22Rv1 (cell line): ENCODE results near the gene TCERG1L.

ENCODE experiments used
- ZFX ChIP-seq: fragments of 450-650 bp; IDR thresholded peaks from 2 replicates; pipeline ENCODE4 v1.6.1; 2017; ENCODE audit warnings: antibody characterized with exemption, borderline replicate concordance
- TF ChIP-seq, protein P1 (sequence below): fragments of 450-650 bp; IDR thresholded peaks from 2 replicates; pipeline ENCODE4 v1.5.1; 2017; ENCODE audit warnings: mild to moderate bottlenecking

DNA sequence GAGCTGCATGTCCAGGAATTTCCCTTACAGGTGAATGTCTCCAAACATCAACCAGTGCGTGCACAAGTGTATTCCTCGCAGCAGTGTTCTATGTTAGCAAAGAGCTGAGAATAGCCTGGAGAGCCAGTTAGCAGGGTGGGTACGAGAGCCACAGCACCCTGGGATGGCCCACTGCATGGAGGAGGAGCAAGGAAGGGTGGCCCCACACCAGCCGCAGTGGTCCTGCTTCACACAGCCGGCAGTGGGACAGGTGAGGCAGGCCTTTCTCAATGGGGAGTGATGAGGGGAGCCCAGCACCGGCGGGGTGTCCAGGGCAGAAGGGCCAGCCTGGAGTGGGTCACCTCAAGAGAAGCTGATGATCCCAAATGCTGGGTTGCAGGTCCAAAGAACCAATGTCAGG lies 240.7 kb downstream of the TCERG1L start:
- TF ChIP-seq, protein P1, sequence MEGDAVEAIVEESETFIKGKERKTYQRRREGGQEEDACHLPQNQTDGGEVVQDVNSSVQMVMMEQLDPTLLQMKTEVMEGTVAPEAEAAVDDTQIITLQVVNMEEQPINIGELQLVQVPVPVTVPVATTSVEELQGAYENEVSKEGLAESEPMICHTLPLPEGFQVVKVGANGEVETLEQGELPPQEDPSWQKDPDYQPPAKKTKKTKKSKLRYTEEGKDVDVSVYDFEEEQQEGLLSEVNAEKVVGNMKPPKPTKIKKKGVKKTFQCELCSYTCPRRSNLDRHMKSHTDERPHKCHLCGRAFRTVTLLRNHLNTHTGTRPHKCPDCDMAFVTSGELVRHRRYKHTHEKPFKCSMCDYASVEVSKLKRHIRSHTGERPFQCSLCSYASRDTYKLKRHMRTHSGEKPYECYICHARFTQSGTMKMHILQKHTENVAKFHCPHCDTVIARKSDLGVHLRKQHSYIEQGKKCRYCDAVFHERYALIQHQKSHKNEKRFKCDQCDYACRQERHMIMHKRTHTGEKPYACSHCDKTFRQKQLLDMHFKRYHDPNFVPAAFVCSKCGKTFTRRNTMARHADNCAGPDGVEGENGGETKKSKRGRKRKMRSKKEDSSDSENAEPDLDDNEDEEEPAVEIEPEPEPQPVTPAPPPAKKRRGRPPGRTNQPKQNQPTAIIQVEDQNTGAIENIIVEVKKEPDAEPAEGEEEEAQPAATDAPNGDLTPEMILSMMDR = no peak
- no peak for TF ChIP-seq ZFX
